Keratinocyte (primary cell): ENCODE results near the gene FILIP1. TPM values are rescaled to one million over a fixed set of nuclear protein-coding genes. Genes with fewer than 3 reads are reported as not detected.

Source experiments
- DNase-seq: peaks from one replicate; pipeline ENCODE4 v3.0.0-alpha.2; 2011; ENCODE audit warnings: low read depth, missing footprints, low spot score
- FAIRE-seq: peaks from 2 replicates; lab custom pipeline; 2011; peaks lifted over from hg19 to GRCh38; lab: Jason Lieb, UNC
- H2AFZ ChIP-seq: 2 replicates; pipeline ENCODE4 v1.6.0; 2012; ENCODE audit warnings: low read length, control low read depth, inconsistent platforms; ENCODE audit not compliant: control insufficient read depth
- H3K27ac ChIP-seq: 2 replicates; pipeline ENCODE4 v1.5.1; 2011; ENCODE audit warnings: low read length; ENCODE audit not compliant: control insufficient read depth, insufficient read depth
- H3K27me3 ChIP-seq: 3 replicates; pipeline ENCODE4 v1.6.0; 2011; ENCODE audit warnings: low read length; ENCODE audit not compliant: control insufficient read depth, insufficient read depth; ENCODE audit errors: extremely low read depth
- H3K36me3 ChIP-seq, 2 experiments: 2 replicates in 1 of 2; 3 replicates in 1 of 2; pipeline ENCODE4 v1.5.1; 2011; ENCODE audit warnings: low read length in 2 of 2, mild to moderate bottlenecking in 1 of 2; ENCODE audit not compliant: control insufficient read depth in 2 of 2, insufficient read depth in 2 of 2; ENCODE audit errors: extremely low read depth in 1 of 2
- H3K4me1 ChIP-seq: 3 replicates; pipeline ENCODE4 v1.5.1; 2011; ENCODE audit warnings: low read length; ENCODE audit not compliant: control insufficient read depth, insufficient read depth; ENCODE audit errors: extremely low read depth
- H3K4me2 ChIP-seq: 3 replicates; pipeline ENCODE4 v1.6.0; 2011; ENCODE audit warnings: low read depth, low read length; ENCODE audit not compliant: control insufficient read depth, insufficient read depth; ENCODE audit errors: extremely low read depth
- H3K4me3 ChIP-seq, 3 experiments: fragments of 200-600 bp in 1 of 3; sonication (generic) in 1 of 3; 2 replicates in 2 of 3; 3 replicates in 1 of 3; pipeline ENCODE4 v1.5.1; 2011 to 2016; ENCODE audit warnings: low read length in 3 of 3, mild to moderate bottlenecking in 3 of 3, control low read depth in 2 of 3, inconsistent platforms in 1 of 3, low read depth in 1 of 3, mixed read lengths in 1 of 3, mixed run types in 1 of 3, moderate library complexity in 1 of 3; ENCODE audit not compliant: control insufficient read depth in 2 of 3, insufficient read depth in 2 of 3; ENCODE audit errors: extremely low read depth in 1 of 3
- H3K79me2 ChIP-seq: 2 replicates; pipeline ENCODE4 v1.6.0; 2012; ENCODE audit warnings: low read length; ENCODE audit not compliant: control insufficient read depth, insufficient read depth
- H3K9ac ChIP-seq: 3 replicates; pipeline ENCODE4 v1.6.0; 2011; ENCODE audit warnings: low read length; ENCODE audit not compliant: control insufficient read depth, insufficient read depth; ENCODE audit errors: extremely low read depth
- H3K9me1 ChIP-seq: 3 replicates; pipeline ENCODE4 v1.6.0; 2011; ENCODE audit warnings: low read length; ENCODE audit not compliant: control insufficient read depth, insufficient read depth; ENCODE audit errors: extremely low read depth
- H3K9me3 ChIP-seq: 2 replicates; pipeline ENCODE4 v1.5.1; 2012; ENCODE audit warnings: low read depth, low read length; ENCODE audit not compliant: control insufficient read depth
- H4K20me1 ChIP-seq: 3 replicates; pipeline ENCODE4 v1.6.0; 2011; ENCODE audit warnings: low read length; ENCODE audit not compliant: control insufficient read depth, insufficient read depth; ENCODE audit errors: extremely low read depth
- CTCF ChIP-seq, 3 experiments: IDR thresholded peaks in 1 of 3; conservative IDR thresholded peaks in 1 of 3; optimal IDR thresholded peaks in 1 of 3; 2 replicates in 2 of 3; 3 replicates in 1 of 3; pipeline versions ENCODE3 to v1.5.1; 2011; ENCODE audit warnings: low read length in 3 of 3, mild to moderate bottlenecking in 3 of 3, moderate library complexity in 2 of 3, control low read depth in 1 of 3, inconsistent platforms in 1 of 3; ENCODE audit not compliant: insufficient read depth in 2 of 3; ENCODE audit errors: extremely low read depth in 1 of 3
- EZH2 ChIP-seq: IDR thresholded peaks from one replicate; pipeline ENCODE4 v1.6.1; 2012; ENCODE audit warnings: inconsistent platforms, mild to moderate bottlenecking, low read length, moderate library complexity
- dilution Hi-C: fragments of 300-500 bp; cut with MboI; formaldehyde crosslinking; loops from one replicate; pipeline ENCODE4 v1.7.0; 2020; ENCODE audit warnings: low sequenced_read_pairs; ENCODE audit not compliant: extremely low pct_ligation_motif_present
- polyA plus RNA-seq, 5 experiments: library from polyadenylated mRNA; depleted of rRNA in 3 of 5; stranded (reverse) in 3 of 5; stranded (forward) in 1 of 5; unstranded in 1 of 5; fragments of >200 nt; gene quantifications; 1 replicate in 1 of 5; 2 replicates in 3 of 5; 3 replicates in 1 of 5; pipeline versions ENCODE4 v1.2.1 to v1.2.3, GENCODE V29; 2011 to 2012; ENCODE audit warnings: missing spikeins in 2 of 5, low read depth in 1 of 5, low replicate concordance in 1 of 5

FILIP1 gene
- polyA plus RNA-seq, 1 donor (not counting 4 experiments of a cell fraction or from before 2014, with no cell fraction given), result 0.01 TPM

- Histone ChIP-seq H3K4me2 (no peak overlapping the region), H3K4me1 (no peaks in the 10 kb centered on the region), H3K36me3 (no peaks in the 10 kb centered on the region), H3K27me3 (no peaks in the 10 kb centered on the region), H3K4me3 (no peak overlapping the region), H3K9me3 (no peaks in the 10 kb centered on the region), H3K79me2 (no peaks in the 10 kb centered on the region), H3K27ac (no peak overlapping the region), H3K9ac (no peak overlapping the region), H2AFZ (no peak overlapping the region), H3K9me1 (no peaks in the 10 kb centered on the region), H4K20me1 (no peaks in the 10 kb centered on the region)
- DNase-seq (no peak), FAIRE-seq (no peak)
- dilution Hi-C loops, result no loop called here
- TF ChIP-seq EZH2 (no peak), CTCF (optimal IDR thresholded peaks at IDR 0.05 in 1 of 3, IDR thresholded peaks at IDR 0.05 in 1 of 3, conservative IDR thresholded peaks at IDR 0.05 in 1 of 3; ENCODE audit: extremely low read depth in 1 of 3, insufficient read depth in 2 of 3, low read length in 3 of 3) (no peak)
These were observed 34.7 kb downstream of the FILIP1 start for GRCh38 chr6:75458895-75459294.

DNA sequence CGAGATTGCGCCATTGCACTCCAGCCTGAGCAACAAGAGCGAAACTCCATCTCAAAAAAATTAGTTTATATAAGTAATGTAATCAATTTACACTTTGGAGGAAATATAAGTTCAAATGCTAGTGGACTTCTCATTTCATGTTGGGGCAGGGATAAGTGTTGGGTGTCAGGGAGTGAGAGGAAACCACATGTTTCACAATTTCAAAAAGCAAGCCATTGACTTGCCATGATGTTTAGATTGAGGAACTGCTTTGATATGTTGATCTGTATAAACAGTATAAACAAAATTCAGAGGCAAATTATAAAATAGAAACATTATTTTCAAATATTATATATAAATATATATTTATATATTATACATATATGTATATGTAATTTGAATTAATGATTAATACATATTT lies 42.7 kb downstream of the FILIP1 start:
- no peak overlapping the region for H2AFZ ChIP-seq
- H3K4me2 ChIP-seq, result no peak overlapping the region
- H3K27me3 ChIP-seq, result no peaks in the 10 kb centered on the region
- no peaks in the 10 kb centered on the region for H3K79me2 ChIP-seq
- FAIRE-seq (no peak), DNase-seq (no peak)
- H3K9me1 ChIP-seq, result no peaks in the 10 kb centered on the region
- TF ChIP-seq CTCF (optimal IDR thresholded peaks at IDR 0.05 in 1 of 3, IDR thresholded peaks at IDR 0.05 in 1 of 3, conservative IDR thresholded peaks at IDR 0.05 in 1 of 3; ENCODE audit: extremely low read depth in 1 of 3, insufficient read depth in 2 of 3, low read length in 3 of 3) (no peak), EZH2 (no peak)
- H3K9me3 ChIP-seq, result no peaks in the 10 kb centered on the region
- H3K4me1 ChIP-seq, result no peaks in the 10 kb centered on the region
- no peak overlapping the region for H3K9ac ChIP-seq
- no peak overlapping the region for H3K4me3 ChIP-seq
- H3K36me3 ChIP-seq, result no peaks in the 10 kb centered on the region
- dilution Hi-C loops, result no loop called here
- no peaks in the 10 kb centered on the region for H4K20me1 ChIP-seq
- no peak overlapping the region for H3K27ac ChIP-seq
